OCI-M2 (cell line): ENCODE data around the gene RIMBP3B.
"Not testable (repeated sequence)": the region's sequence is repeated elsewhere in the genome, so short reads cannot be mapped to it uniquely, and the experiment has no call there.

Source experiments
- DNase-seq: peaks from one replicate; lab custom pipeline; 2025; ENCODE audit not compliant: unreplicated experiment; lab: John Stamatoyannopoulos, UW

The RIMBP3B gene

GRCh38 chr22:21407792-21408191, 24.2 kb downstream of the RIMBP3B start:
- DNase-seq = not testable (repeated sequence)

GRCh38 chr22:21416375-21416774, 32.8 kb downstream of the RIMBP3B start:
- DNase-seq = not testable (repeated sequence)

GRCh38 chr22:21417227-21417746, 33.7 kb downstream of the RIMBP3B start, which contains the start of gene HIC2:
HIC2 (plus strand) TSS chr22:21417371; CDS start chr22:21442832, 25,461 bp downstream.
- not testable (repeated sequence) for DNase-seq

GRCh38 chr22:21417853-21418252, 34.3 kb downstream of the RIMBP3B start:
- DNase-seq = not testable (repeated sequence)

GRCh38 chr22:21418974-21419638, 35.6 kb downstream of the RIMBP3B start:
- not testable (repeated sequence) for DNase-seq

GRCh38 chr22:21420180-21420763, 36.7 kb downstream of the RIMBP3B start:
- DNase-seq = not testable (repeated sequence)

- DNase-seq = not testable (repeated sequence)
These were observed 40.6 kb downstream of the RIMBP3B start for GRCh38 chr22:21424084-21424709.

GRCh38 chr22:21434378-21435233, 51.1 kb downstream of the RIMBP3B start:
- not testable (repeated sequence) for DNase-seq

GRCh38 chr22:21435998-21436810, 52.7 kb downstream of the RIMBP3B start:
- not testable (repeated sequence) for DNase-seq

GRCh38 chr22:21438013-21438412, 54.5 kb downstream of the RIMBP3B start:
- not testable (repeated sequence) for DNase-seq
